HEK293 (cell line): ENCODE data around the gene WHRN.

Experiments used
- CTCF ChIA-PET: fragments of 350-600 bp; formaldehyde crosslinking; extraction: SDS; loops from one replicate; lab custom pipeline; 2021; ENCODE audit warnings: antibody characterized with exemption; lab: Yijun Ruan, JAX
- POLR2A ChIA-PET: fragments of 300-600 bp; formaldehyde crosslinking; extraction: SDS; loops from one replicate; lab custom pipeline; 2020; ENCODE audit warnings: antibody characterized with exemption, inconsistent platforms; lab: Yijun Ruan, JAX
- H3K27ac ChIP-seq: fragments of 200-500 bp; sonication (Bioruptor generic); 2 replicates; pipeline ENCODE4 v1.5.1; 2014; ENCODE audit warnings: low read depth, low read length, control low read depth, inconsistent platforms; ENCODE audit errors: extremely low read depth
- H3K36me3 ChIP-seq, 2 experiments: fragments of 200-500 bp in 1 of 2; sonication (Bioruptor generic) in 1 of 2; 1 replicate in 1 of 2; 2 replicates in 1 of 2; pipeline ENCODE4 v1.5.1; 2014 to 2017; ENCODE audit warnings: inconsistent platforms in 2 of 2, low read length in 2 of 2; ENCODE audit not compliant: control insufficient read depth in 2 of 2, insufficient read depth in 1 of 2
- H3K4me1 ChIP-seq: fragments of 200-500 bp; sonication (Bioruptor generic); 2 replicates; pipeline ENCODE4 v1.5.1; 2014; ENCODE audit warnings: mild to moderate bottlenecking, low read length, inconsistent platforms; ENCODE audit not compliant: control insufficient read depth, insufficient read depth
- H3K4me3 ChIP-seq: 2 replicates; pipeline ENCODE4 v1.5.1; 2011; ENCODE audit warnings: low read depth, mild to moderate bottlenecking, control low read depth, low read length, moderate library complexity
- H3K9me3 ChIP-seq: fragments of 200-500 bp; sonication (Bioruptor generic); 2 replicates; pipeline ENCODE4 v1.5.1; 2014; ENCODE audit warnings: low read depth, low read length, inconsistent platforms; ENCODE audit not compliant: control insufficient read depth, insufficient read depth
- GLI4 ChIP-seq: fragments of 450-650 bp; formaldehyde crosslinking; IDR thresholded peaks from 2 replicates; pipeline ENCODE4 v1.5.1; 2016; ENCODE audit warnings: missing biosample characterization, missing genetic modification characterization
- GLIS1 ChIP-seq: fragments of 450-650 bp; formaldehyde crosslinking; IDR thresholded peaks from 2 replicates; pipeline ENCODE4 v1.5.1; 2016; ENCODE audit warnings: missing biosample characterization, missing genetic modification characterization
- GLIS2 ChIP-seq: fragments of 450-650 bp; formaldehyde crosslinking; IDR thresholded peaks from 2 replicates; pipeline ENCODE4 v1.5.1; 2016; ENCODE audit warnings: missing biosample characterization, missing genetic modification characterization
- HOXA7 ChIP-seq: sonication (generic); formaldehyde crosslinking; IDR thresholded peaks from 2 replicates; pipeline ENCODE4 v1.8.1; 2022; ENCODE audit warnings: missing genetic modification reagents, borderline replicate concordance
- KLF1 ChIP-seq: fragments of 450-650 bp; formaldehyde crosslinking; IDR thresholded peaks from 2 replicates; pipeline ENCODE4 v1.5.1; 2016; ENCODE audit warnings: missing biosample characterization, missing genetic modification characterization
- MZF1 ChIP-seq: fragments of 450-650 bp; formaldehyde crosslinking; IDR thresholded peaks from 2 replicates; pipeline ENCODE4 v1.5.1; 2017; ENCODE audit warnings: missing biosample characterization, missing genetic modification characterization, borderline replicate concordance
- OSR2 ChIP-seq: fragments of 450-650 bp; formaldehyde crosslinking; IDR thresholded peaks from 2 replicates; pipeline ENCODE4 v1.5.1; 2016; ENCODE audit warnings: missing biosample characterization, missing genetic modification characterization
- SCRT1 ChIP-seq: fragments of 450-650 bp; formaldehyde crosslinking; IDR thresholded peaks from 2 replicates; pipeline ENCODE4 v1.5.1; 2016; ENCODE audit warnings: missing biosample characterization, missing genetic modification characterization, borderline replicate concordance
- ZBTB48 ChIP-seq: fragments of 450-650 bp; formaldehyde crosslinking; IDR thresholded peaks from 2 replicates; pipeline ENCODE4 v1.5.1; 2016; ENCODE audit warnings: missing biosample characterization, missing genetic modification characterization
- ZIC2 ChIP-seq: fragments of 450-650 bp; formaldehyde crosslinking; IDR thresholded peaks from 2 replicates; pipeline ENCODE4 v1.5.1; 2016; ENCODE audit warnings: missing biosample characterization, missing genetic modification characterization
- ZNF169 ChIP-seq: fragments of 450-650 bp; formaldehyde crosslinking; IDR thresholded peaks from 2 replicates; pipeline ENCODE4 v1.5.1; 2016; ENCODE audit warnings: missing biosample characterization, missing genetic modification characterization
- ZNF223 ChIP-seq: fragments of 450-650 bp; formaldehyde crosslinking; IDR thresholded peaks from 2 replicates; pipeline ENCODE4 v1.5.1; 2016; ENCODE audit warnings: missing biosample characterization, missing genetic modification characterization
- ZNF302 ChIP-seq: fragments of 450-650 bp; formaldehyde crosslinking; IDR thresholded peaks from 2 replicates; pipeline ENCODE4 v1.5.1; 2016; ENCODE audit warnings: missing biosample characterization, missing genetic modification characterization, low read depth
- ZNF404 ChIP-seq: fragments of 450-650 bp; formaldehyde crosslinking; IDR thresholded peaks from 2 replicates; pipeline ENCODE4 v1.5.1; 2017; ENCODE audit warnings: missing biosample characterization, missing genetic modification characterization
- ZNF416 ChIP-seq: fragments of 450-650 bp; formaldehyde crosslinking; IDR thresholded peaks from 2 replicates; pipeline ENCODE4 v1.5.1; 2016; ENCODE audit warnings: missing biosample characterization, missing genetic modification characterization
- ZNF521 ChIP-seq: fragments of 450-650 bp; formaldehyde crosslinking; IDR thresholded peaks from 2 replicates; pipeline ENCODE4 v1.5.1; 2017; ENCODE audit warnings: missing biosample characterization, mild to moderate bottlenecking, missing genetic modification characterization
- ZNF555 ChIP-seq: fragments of 450-650 bp; formaldehyde crosslinking; conservative IDR thresholded peaks from 2 replicates; pipeline ENCODE4 v1.5.1; 2017; ENCODE audit warnings: missing biosample characterization, mild to moderate bottlenecking, missing genetic modification characterization, inconsistent platforms
- ZNF561 ChIP-seq: fragments of 450-650 bp; IDR thresholded peaks from 2 replicates; pipeline ENCODE4 v1.5.1; 2018; ENCODE audit warnings: missing biosample characterization, missing genetic modification characterization, borderline replicate concordance
- ZNF600 ChIP-seq: fragments of 450-650 bp; formaldehyde crosslinking; IDR thresholded peaks from 2 replicates; pipeline ENCODE4 v1.5.1; 2016; ENCODE audit warnings: missing biosample characterization, missing genetic modification characterization
- ZNF610 ChIP-seq: fragments of 450-650 bp; formaldehyde crosslinking; IDR thresholded peaks from 2 replicates; pipeline ENCODE4 v1.5.1; 2016; ENCODE audit warnings: missing biosample characterization, missing genetic modification characterization, borderline replicate concordance
- ZNF692 ChIP-seq: fragments of 450-650 bp; formaldehyde crosslinking; IDR thresholded peaks from 2 replicates; pipeline ENCODE4 v1.5.1; 2016; ENCODE audit warnings: missing biosample characterization, missing genetic modification characterization
- ZNF76 ChIP-seq: fragments of 450-650 bp; formaldehyde crosslinking; IDR thresholded peaks from 2 replicates; pipeline ENCODE4; 2016; ENCODE audit warnings: low read depth, missing biosample characterization, missing genetic modification characterization, borderline replicate concordance
- ZNF837 ChIP-seq: fragments of 450-650 bp; formaldehyde crosslinking; IDR thresholded peaks from 2 replicates; pipeline ENCODE4 v1.5.1; 2016; ENCODE audit warnings: missing biosample characterization, missing genetic modification characterization
- ZNF843 ChIP-seq: fragments of 450-650 bp; formaldehyde crosslinking; IDR thresholded peaks from 2 replicates; pipeline ENCODE4 v1.5.1; 2016; ENCODE audit warnings: missing biosample characterization, missing genetic modification characterization
- TF ChIP-seq, protein P1 (sequence below): fragments of 450-650 bp; formaldehyde crosslinking; IDR thresholded peaks from 2 replicates; pipeline ENCODE4 v1.5.1; 2016; ENCODE audit warnings: missing biosample characterization, missing genetic modification characterization
- TF ChIP-seq, protein P2 (sequence below): fragments of 450-650 bp; formaldehyde crosslinking; IDR thresholded peaks from 2 replicates; pipeline ENCODE4 v1.5.1; 2017; ENCODE audit warnings: missing biosample characterization, mild to moderate bottlenecking, missing genetic modification characterization, moderate library complexity

The WHRN gene

GRCh38 chr9:114431770-114432169, 73.5 kb downstream of the WHRN start:
- POLR2A ChIA-PET: interaction anchor here (0.5 kb wide), 1 partner anchor 1038 kb away, joined by 4 read pairs; no protein-coding TSS in a partner anchor
- TF ChIP-seq SCRT1: no peak
- TF ChIP-seq ZNF223 (tag by site-specific recombination): no peak
- TF ChIP-seq ZBTB48 (tag by site-specific recombination): no peak
- no peak for TF ChIP-seq ZNF169 (tag by site-specific recombination)
- TF ChIP-seq ZNF843 (tag by site-specific recombination): no peak
- no peak for TF ChIP-seq OSR2 (tag by site-specific recombination)
- TF ChIP-seq ZNF610 (tag by site-specific recombination): no peak
- TF ChIP-seq GLIS2 (tag by site-specific recombination): no peak
- no peak for TF ChIP-seq ZNF600 (tag by site-specific recombination)
- TF ChIP-seq, protein P1, sequence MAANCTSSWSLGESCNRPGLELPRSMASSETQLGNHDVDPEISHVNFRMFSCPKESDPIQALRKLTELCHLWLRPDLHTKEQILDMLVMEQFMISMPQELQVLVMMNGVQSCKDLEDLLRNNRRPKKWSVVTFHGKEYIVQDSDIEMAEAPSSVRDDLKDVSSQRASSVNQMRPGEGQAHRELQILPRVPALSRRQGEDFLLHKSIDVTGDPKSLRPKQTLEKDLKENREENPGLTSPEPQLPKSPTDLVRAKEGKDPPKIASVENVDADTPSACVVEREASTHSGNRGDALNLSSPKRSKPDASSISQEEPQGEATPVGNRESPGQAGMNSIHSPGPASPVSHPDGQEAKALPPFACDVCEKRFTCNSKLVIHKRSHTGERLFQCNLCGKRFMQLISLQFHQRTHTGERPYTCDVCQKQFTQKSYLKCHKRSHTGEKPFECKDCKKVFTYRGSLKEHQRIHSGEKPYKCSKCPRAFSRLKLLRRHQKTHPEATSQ (tag by site-specific recombination): no peak
- TF ChIP-seq KLF1 (tag by site-specific recombination): no peak
- no peak for TF ChIP-seq ZNF302 (tag by site-specific recombination)
- no peak for TF ChIP-seq MZF1 (tag by site-specific recombination)
- no peak for TF ChIP-seq HOXA7 (CRISPR knock-in tag)
- Histone ChIP-seq H3K27ac (no peak overlapping the region), H3K4me3 (no peak overlapping the region), H3K36me3 (no peaks in the 10 kb centered on the region), H3K9me3 (no peaks in the 10 kb centered on the region), H3K4me1 (no peaks in the 10 kb centered on the region)
- CTCF ChIA-PET: interaction anchor here (0.7 to 1.6 kb wide), 5 partner anchors 31 to 478 kb away, joined by 3 to 11 read pairs (median 4); no protein-coding TSS in a partner anchor

- TF ChIP-seq ZNF521 (tag by site-specific recombination): no peak
- TF ChIP-seq, protein P1 (tag by site-specific recombination): no peak
- no peak for TF ChIP-seq ZNF837 (tag by site-specific recombination)
- no peak for TF ChIP-seq GLIS1 (tag by site-specific recombination)
- no peak for TF ChIP-seq ZNF416 (tag by site-specific recombination)
- no peak for TF ChIP-seq ZNF692
- TF ChIP-seq ZNF555: no peak
- TF ChIP-seq ZIC2 (tag by site-specific recombination): no peak
- TF ChIP-seq OSR2 (tag by site-specific recombination): no peak
- no peak for TF ChIP-seq GLI4
- no peak for TF ChIP-seq ZNF404 (tag by site-specific recombination)
- TF ChIP-seq ZNF561 (tag by site-specific recombination): no peak
- TF ChIP-seq, protein P2, sequence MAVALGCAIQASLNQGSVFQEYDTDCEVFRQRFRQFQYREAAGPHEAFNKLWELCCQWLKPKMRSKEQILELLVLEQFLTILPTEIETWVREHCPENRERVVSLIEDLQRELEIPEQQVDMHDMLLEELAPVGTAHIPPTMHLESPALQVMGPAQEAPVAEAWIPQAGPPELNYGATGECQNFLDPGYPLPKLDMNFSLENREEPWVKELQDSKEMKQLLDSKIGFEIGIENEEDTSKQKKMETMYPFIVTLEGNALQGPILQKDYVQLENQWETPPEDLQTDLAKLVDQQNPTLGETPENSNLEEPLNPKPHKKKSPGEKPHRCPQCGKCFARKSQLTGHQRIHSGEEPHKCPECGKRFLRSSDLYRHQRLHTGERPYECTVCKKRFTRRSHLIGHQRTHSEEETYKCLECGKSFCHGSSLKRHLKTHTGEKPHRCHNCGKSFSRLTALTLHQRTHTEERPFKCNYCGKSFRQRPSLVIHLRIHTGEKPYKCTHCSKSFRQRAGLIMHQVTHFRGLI (tag by site-specific recombination): no peak
- TF ChIP-seq ZNF76 (tag by site-specific recombination): no peak
- no peaks in the 10 kb centered on the region for H3K9me3 ChIP-seq
- ChIA-PET CTCF (interaction anchor here (0.7 to 1.6 kb wide), 4 partner anchors 25 to 222 kb away, joined by 4 to 11 read pairs (median 4); no protein-coding TSS in a partner anchor), POLR2A (no interaction called here)
- no peaks in the 10 kb centered on the region for H3K4me1 ChIP-seq
- no peak overlapping the region for H3K27ac ChIP-seq
- no peaks in the 10 kb centered on the region for H3K36me3 ChIP-seq
- no peak overlapping the region for H3K4me3 ChIP-seq
Measured at GRCh38 chr9:114431003-114431402, 74.3 kb downstream of the WHRN start.
